GM21367 (cell line): Measurements from ENCODE around the gene MAP2K5.
A peak's percentile ranks its signal among the peaks of the same experiment; 100 is the strongest.

Experiments used
- ATAC-seq: cut with Tn5 transposase; IDR thresholded peaks from one replicate; pipeline ENCODE4 v1.9.1; 2021; ENCODE audit not compliant: unreplicated experiment

The MAP2K5 gene

GRCh38 chr15:67832897-67833709 lies 290.6 kb downstream of the MAP2K5 start:
- no peak for ATAC-seq

- no peak for ATAC-seq
Observed at GRCh38 chr15:67833710-67834511, 291.4 kb downstream of the MAP2K5 start.

- ATAC-seq = no peak
Observed at GRCh38 chr15:67834581-67835296, 292.2 kb downstream of the MAP2K5 start.

GRCh38 chr15:67835297-67836133 lies 293.0 kb downstream of the MAP2K5 start:
- no peak for ATAC-seq

- no peak for ATAC-seq
Observed at GRCh38 chr15:67836134-67836455, 293.6 kb downstream of the MAP2K5 start.

- ATAC-seq = no peak
Observed at GRCh38 chr15:67836477-67836876, 294.0 kb downstream of the MAP2K5 start.

- no peak for ATAC-seq
Observed at GRCh38 chr15:67836955-67837354, 294.5 kb downstream of the MAP2K5 start.

GRCh38 chr15:67838789-67839332 lies 296.4 kb downstream of the MAP2K5 start:
- no peak for ATAC-seq

GRCh38 chr15:67839499-67839928 lies 297.0 kb downstream of the MAP2K5 start:
- no peak for ATAC-seq

- ATAC-seq = peak; percentile 67
Observed at GRCh38 chr15:67839929-67840748, 297.6 kb downstream of the MAP2K5 start, which contains the start of gene RNU6-1. Gene RNU6-1, minus strand, starts transcription at chr15:67840045.

- no peak for ATAC-seq
Observed at GRCh38 chr15:67840749-67841512, 298.4 kb downstream of the MAP2K5 start.

GRCh38 chr15:67841513-67841762 lies 298.9 kb downstream of the MAP2K5 start:
- no peak for ATAC-seq

GRCh38 chr15:67843092-67843501 lies 300.6 kb downstream of the MAP2K5 start:
- no peak for ATAC-seq

- ATAC-seq = no peak
Observed at GRCh38 chr15:67843571-67844387, 301.3 kb downstream of the MAP2K5 start.

GRCh38 chr15:67845974-67846373 lies 303.5 kb downstream of the MAP2K5 start:
- no peak for ATAC-seq

GRCh38 chr15:67849538-67849937 lies 307.0 kb downstream of the MAP2K5 start:
- no peak for ATAC-seq

- ATAC-seq = no peak
Observed at GRCh38 chr15:67850336-67850735, 307.8 kb downstream of the MAP2K5 start.

GRCh38 chr15:67850994-67851571 lies 308.6 kb downstream of the MAP2K5 start:
- ATAC-seq = no peak
